Retinal pigment epithelial cell (primary cell): Measurements from ENCODE around the gene SPRR5.

ENCODE experiments used
- DNase-seq: peaks from one replicate; pipeline ENCODE4 v3.0.0-alpha.2; 2010; ENCODE audit warnings: low read depth
- H3K4me3 ChIP-seq: 2 replicates; pipeline ENCODE4 v1.5.1; 2011; ENCODE audit warnings: mild to moderate bottlenecking, low read length, control low read depth, moderate library complexity
- TF ChIP-seq, protein P1 (sequence below): conservative IDR thresholded peaks from 2 replicates; pipeline ENCODE4 v1.5.1; 2011; ENCODE audit warnings: low read depth, low read length, control low read depth, inconsistent platforms

Gene SPRR5

DNA sequence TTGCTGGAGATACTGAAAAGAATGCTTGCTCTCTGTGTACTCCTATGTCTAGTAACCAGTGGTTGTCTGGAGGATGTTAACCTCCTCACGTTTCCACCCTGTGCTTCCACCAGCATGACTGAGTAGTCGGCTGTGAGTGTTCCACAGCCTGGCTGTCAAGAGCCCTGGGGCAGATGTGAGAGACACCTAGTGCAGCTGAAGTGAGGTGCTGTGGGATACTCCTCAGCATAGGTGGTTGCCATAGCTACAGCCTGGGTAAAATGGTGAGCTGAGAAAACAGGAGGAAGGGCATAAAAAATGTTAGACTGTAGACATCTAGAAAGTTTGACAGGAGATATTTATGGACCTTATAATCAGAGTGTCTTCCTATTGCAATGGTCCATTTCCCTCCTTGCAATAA lies 22.8 kb upstream of the SPRR5 start:
- no peak overlapping the region for H3K4me3 ChIP-seq
- DNase-seq: no peak
- TF ChIP-seq, protein P1, sequence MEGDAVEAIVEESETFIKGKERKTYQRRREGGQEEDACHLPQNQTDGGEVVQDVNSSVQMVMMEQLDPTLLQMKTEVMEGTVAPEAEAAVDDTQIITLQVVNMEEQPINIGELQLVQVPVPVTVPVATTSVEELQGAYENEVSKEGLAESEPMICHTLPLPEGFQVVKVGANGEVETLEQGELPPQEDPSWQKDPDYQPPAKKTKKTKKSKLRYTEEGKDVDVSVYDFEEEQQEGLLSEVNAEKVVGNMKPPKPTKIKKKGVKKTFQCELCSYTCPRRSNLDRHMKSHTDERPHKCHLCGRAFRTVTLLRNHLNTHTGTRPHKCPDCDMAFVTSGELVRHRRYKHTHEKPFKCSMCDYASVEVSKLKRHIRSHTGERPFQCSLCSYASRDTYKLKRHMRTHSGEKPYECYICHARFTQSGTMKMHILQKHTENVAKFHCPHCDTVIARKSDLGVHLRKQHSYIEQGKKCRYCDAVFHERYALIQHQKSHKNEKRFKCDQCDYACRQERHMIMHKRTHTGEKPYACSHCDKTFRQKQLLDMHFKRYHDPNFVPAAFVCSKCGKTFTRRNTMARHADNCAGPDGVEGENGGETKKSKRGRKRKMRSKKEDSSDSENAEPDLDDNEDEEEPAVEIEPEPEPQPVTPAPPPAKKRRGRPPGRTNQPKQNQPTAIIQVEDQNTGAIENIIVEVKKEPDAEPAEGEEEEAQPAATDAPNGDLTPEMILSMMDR: no peak

DNA sequence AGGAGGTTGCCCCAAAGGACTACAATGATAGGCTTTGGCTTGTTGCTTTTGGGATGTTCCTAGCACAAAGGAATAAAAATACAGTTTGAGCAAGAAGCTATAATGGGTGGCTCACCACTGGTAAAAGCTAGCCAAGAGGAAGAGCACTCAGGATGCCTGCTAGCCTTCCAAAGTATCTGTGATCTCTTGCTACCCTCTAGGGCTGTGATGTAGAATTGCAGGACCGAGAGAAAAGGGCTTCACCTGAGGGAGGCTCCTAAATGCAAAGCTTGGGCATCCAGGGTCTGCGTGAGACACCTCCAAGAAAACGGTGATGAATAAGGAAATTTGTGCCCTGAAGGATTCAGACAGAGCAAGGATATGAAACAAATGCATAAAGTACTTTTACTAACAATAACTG lies 20.9 kb upstream of the SPRR5 start:
- H3K4me3 ChIP-seq: no peak overlapping the region
- TF ChIP-seq, protein P1: peak; percentile 79
- DNase-seq: no peak

- DNase-seq: no peak
- no peak overlapping the region for H3K4me3 ChIP-seq
- TF ChIP-seq, protein P1: no peak
These were observed 18.3 kb upstream of the SPRR5 start for GRCh38 chr1:152928671-152929070.

GRCh38 chr1:152932170-152932811 lies 14.7 kb upstream of the SPRR5 start:
- TF ChIP-seq, protein P1: no peak
- no peak for DNase-seq
- H3K4me3 ChIP-seq: no peak overlapping the region

GRCh38 chr1:152933196-152933595 lies 13.8 kb upstream of the SPRR5 start:
- TF ChIP-seq, protein P1: no peak
- DNase-seq: no peak

GRCh38 chr1:152940614-152941013 lies 6.4 kb upstream of the SPRR5 start:
- TF ChIP-seq, protein P1: no peak
- H3K4me3 ChIP-seq: no peak overlapping the region
- no peak for DNase-seq

More at GRCh38 chr1:152933196-152933595, 13.8 kb upstream of the SPRR5 start:
- no peak overlapping the region for H3K4me3 ChIP-seq

DNA sequence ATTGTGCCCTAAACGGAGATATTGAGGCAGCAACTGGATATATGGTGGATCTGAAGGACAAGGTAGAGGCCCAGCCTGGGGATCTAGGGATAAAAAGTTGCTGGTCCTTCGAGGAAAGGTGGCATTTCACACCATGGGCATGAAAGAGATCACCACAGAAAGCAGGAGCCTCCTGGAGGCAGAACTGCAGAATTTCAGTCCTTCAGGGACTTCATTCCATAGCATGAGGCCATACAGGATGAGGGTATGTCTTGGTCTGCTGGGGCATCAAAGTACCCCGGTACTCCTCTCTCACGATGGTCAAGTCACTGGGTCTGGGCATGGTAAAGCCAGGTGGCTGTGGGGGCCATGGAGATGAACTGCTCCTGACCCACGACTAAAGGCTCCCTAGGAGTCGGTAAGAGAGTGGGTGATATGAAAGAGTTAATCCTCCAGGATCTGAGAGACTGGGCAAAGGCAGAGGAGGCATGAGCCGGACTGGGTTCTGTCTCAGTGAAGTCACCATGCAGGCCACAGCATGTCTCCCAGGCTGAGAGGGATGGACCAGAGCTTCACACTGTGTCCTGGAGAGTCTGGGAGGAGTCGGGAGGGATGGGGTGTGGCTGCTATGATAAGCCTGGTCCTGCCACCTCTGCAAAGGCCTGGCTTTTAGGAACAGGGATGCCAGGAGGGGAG lies 5.8 kb upstream of the SPRR5 start:
- DNase-seq: no peak
- H3K4me3 ChIP-seq: no peak overlapping the region
- TF ChIP-seq, protein P1: peak; percentile 27
